Measurements from ENCODE around the gene CDHR5.
"Not testable (repeated sequence)": the region's sequence is repeated elsewhere in the genome, so short reads cannot be mapped to it uniquely, and the experiment has no call there.

The CDHR5 gene

DNA sequence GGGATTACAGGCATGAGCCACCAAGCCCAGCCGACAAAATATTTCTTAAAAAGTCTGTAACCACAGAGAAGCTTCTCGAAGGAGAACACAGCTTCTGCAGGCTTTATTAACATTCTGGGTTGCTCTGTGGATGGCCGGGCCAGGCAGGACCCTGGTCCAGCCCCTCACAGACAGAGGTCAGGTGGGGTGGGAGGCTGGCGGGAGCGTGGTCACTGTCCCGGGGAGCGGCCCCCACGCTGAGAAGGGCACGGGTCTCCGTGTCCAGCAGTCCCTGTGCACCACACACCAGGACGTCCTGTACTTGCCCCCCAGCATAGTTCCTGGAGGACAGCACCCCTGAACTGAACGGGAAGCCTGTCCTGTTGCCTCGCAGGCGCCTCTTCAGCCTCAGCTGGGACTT is 31.7 kb upstream of the CDHR5 start:
- POLR2A ChIA-PET: no interaction called here
- CTCF ChIA-PET: no interaction called here
- TF ChIP-seq, protein P1, sequence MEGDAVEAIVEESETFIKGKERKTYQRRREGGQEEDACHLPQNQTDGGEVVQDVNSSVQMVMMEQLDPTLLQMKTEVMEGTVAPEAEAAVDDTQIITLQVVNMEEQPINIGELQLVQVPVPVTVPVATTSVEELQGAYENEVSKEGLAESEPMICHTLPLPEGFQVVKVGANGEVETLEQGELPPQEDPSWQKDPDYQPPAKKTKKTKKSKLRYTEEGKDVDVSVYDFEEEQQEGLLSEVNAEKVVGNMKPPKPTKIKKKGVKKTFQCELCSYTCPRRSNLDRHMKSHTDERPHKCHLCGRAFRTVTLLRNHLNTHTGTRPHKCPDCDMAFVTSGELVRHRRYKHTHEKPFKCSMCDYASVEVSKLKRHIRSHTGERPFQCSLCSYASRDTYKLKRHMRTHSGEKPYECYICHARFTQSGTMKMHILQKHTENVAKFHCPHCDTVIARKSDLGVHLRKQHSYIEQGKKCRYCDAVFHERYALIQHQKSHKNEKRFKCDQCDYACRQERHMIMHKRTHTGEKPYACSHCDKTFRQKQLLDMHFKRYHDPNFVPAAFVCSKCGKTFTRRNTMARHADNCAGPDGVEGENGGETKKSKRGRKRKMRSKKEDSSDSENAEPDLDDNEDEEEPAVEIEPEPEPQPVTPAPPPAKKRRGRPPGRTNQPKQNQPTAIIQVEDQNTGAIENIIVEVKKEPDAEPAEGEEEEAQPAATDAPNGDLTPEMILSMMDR (IDR thresholded peaks at IDR 0.05; ENCODE audit: control extremely low read depth, extremely low read depth, low read depth, missing control alignments): no peak
- no peak for DNase-seq (ENCODE audit: extremely low spot score)

DNA sequence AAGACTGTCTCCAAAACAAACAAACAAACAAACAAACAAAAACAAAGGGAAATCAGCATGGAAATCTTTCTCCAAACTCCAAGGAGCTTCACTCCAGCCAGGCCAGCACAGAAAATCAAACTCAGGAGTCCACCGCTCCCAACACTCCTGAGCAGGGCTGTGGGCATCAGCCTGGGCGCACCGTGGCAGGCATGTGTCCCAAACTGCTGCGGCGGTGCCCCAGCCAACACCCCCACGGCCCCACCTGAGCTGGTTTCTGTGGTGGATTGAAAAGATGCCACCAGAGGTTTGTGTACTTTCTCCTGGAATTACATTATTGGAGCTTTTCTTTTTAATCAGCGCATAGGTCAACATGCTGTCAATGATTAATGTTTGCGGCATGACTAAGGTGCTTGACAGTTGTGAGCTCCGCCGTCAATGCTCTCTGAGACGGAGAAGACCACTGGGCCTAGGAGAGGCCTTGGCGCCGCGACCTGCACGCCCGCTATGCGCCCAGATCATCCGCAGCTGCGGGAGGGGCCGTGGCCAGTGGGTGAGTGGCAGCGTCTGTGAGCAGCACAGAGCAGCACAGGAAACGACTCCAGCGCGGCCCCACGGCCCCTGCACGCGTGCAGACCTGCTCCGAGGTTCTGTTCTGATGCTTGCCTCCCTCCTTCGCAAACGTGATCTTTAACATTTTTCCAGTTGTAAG is 30.4 kb upstream of the CDHR5 start:
- POLR2A ChIA-PET: no interaction called here

GRCh38 chr11:654444-654843 is 29.7 kb upstream of the CDHR5 start:
- POLR2A ChIA-PET; DNase-seq (ENCODE audit: extremely low spot score): not testable (repeated sequence)
- CTCF ChIA-PET: interaction anchor here (0.9 kb wide), 1 partner anchor 26 kb away, joined by 3 read pairs; no protein-coding TSS in a partner anchor

More for the DNA sequence above, 30.4 kb upstream of the CDHR5 start:
- TF ChIP-seq, protein P1 (IDR thresholded peaks at IDR 0.05; ENCODE audit: control extremely low read depth, extremely low read depth, low read depth, missing control alignments): no peak
- no peak for DNase-seq (ENCODE audit: extremely low spot score)
- CTCF ChIA-PET: interaction anchor here (0.9 kb wide), 1 partner anchor 25 kb away, joined by 3 read pairs; no protein-coding TSS in a partner anchor

GRCh38 chr11:653837-654236 is 29.1 kb upstream of the CDHR5 start:
- ChIA-PET CTCF (no interaction called here), POLR2A (no interaction called here)
- TF ChIP-seq, protein P1 (IDR thresholded peaks at IDR 0.05; ENCODE audit: control extremely low read depth, extremely low read depth, low read depth, missing control alignments): no peak
- no peak for DNase-seq (ENCODE audit: extremely low spot score)

DNA sequence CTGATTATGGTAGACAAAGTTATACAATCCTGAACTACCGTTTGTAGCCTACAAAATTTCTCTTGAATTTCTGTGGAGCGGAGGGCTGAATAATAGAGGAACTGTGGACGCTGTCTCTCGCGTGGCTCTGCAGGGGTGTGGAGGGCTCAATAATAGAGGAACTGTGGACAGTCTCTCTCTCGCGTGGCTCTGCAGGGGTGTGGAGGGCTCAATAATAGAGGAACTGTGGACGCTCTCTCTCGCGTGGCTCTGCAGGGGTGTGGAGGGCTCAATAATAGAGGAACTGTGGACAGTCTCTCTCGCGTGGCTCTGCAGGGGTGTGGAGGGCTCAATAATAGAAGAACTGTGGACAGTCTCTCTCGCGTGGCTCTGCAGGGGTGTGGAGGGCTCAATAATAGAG is 28.4 kb upstream of the CDHR5 start:
- POLR2A ChIA-PET; DNase-seq (ENCODE audit: extremely low spot score); CTCF ChIA-PET: not testable (repeated sequence)

- TF ChIP-seq, protein P1 (IDR thresholded peaks at IDR 0.05; ENCODE audit: control extremely low read depth, extremely low read depth, low read depth, missing control alignments): no peak
- CTCF ChIA-PET: interaction anchor here (0.9 to 1.3 kb wide), 2 partner anchors 12 kb away, joined by 3 to 4 read pairs; no protein-coding TSS in a partner anchor
- no peak for DNase-seq (ENCODE audit: extremely low spot score)
- POLR2A ChIA-PET: no interaction called here
These were observed 25.7 kb upstream of the CDHR5 start for GRCh38 chr11:650482-650881.

DNA sequence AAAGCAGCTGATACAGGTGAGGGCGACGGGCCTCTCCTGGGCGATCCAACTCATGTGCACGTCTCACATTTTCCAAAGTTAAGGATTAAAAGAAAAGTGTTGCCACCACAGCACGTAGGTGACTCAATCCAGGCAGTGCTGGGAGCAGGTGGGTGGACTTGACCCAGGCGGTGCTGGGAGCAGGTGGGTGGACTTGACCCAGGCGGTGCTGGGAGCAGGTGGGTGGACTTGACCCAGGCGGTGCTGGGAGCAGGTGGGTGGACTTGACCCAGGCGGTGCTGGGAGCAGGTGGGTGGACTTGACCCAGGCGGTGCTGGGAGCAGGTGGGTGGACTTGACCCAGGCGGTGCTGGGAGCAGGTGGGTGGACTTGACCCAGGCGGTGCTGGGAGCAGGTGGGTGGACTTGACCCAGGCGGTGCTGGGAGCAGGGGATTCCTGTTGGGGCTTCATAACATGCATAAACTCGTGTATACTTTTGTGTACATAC is 23.0 kb upstream of the CDHR5 start:
- POLR2A ChIA-PET; DNase-seq (ENCODE audit: extremely low spot score): not testable (repeated sequence)
- CTCF ChIA-PET: interaction anchor here (1.6 kb wide), 1 partner anchor 13 kb away, joined by 3 read pairs; no protein-coding TSS in a partner anchor

DNA sequence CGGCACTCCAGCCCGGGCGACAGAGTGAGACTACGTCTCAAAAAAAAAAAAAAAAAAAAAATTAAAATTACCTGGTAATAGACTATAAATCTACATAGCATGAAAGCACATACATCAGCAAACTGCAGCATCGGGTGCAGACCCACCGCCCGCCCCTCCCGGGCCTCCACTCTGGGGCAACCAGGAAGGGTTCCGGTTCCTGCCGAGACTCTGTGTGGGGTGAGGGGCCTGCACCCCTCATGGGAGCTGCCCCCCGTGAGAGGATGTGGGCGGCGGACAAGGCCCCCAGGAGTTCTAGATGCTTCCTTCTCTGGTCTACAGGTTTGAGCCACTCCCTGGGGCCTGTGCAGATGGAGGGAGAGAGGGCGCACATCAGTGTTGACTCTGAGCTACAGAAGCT is 21.5 kb upstream of the CDHR5 start:
- TF ChIP-seq, protein P1 (IDR thresholded peaks at IDR 0.05; ENCODE audit: control extremely low read depth, extremely low read depth, low read depth, missing control alignments): no peak
- ChIA-PET POLR2A (no interaction called here), CTCF (interaction anchor here (1.6 kb wide), 1 partner anchor 16 kb away, joined by 3 read pairs; no protein-coding TSS in a partner anchor)
- DNase-seq (ENCODE audit: extremely low spot score): no peak

Measured in GM10248 (cell line).